Colonic mucosa (tissue), 4 donors: Measurements from ENCODE around the gene DDX28. TPM values are rescaled to one million over a fixed set of nuclear protein-coding genes. Genes with fewer than 3 reads are reported as not detected.
"Not testable (repeated sequence)": the region's sequence is repeated elsewhere in the genome, so short reads cannot be mapped to it uniquely, and the experiment has no call there.

ENCODE experiments used
- DNase-seq: peaks from one replicate; pipeline ENCODE4 v3.0.0-alpha.2; 2020
- H3K27ac ChIP-seq: fragments of 200-600 bp; one replicate; pipeline ENCODE4 v1.8.0; 2021
- H3K27me3 ChIP-seq: fragments of 200-600 bp; one replicate; pipeline ENCODE4 v1.8.0; 2021
- H3K36me3 ChIP-seq: fragments of 200-600 bp; one replicate; pipeline ENCODE4 v1.8.0; 2021
- H3K4me1 ChIP-seq: fragments of 200-600 bp; one replicate; pipeline ENCODE4 v1.8.0; 2021; ENCODE audit warnings: mild to moderate bottlenecking
- H3K4me3 ChIP-seq: fragments of 200-600 bp; one replicate; pipeline ENCODE4 v1.8.0; 2021
- H3K9ac ChIP-seq, 2 donors: one replicate each; pipeline ENCODE4 v1.7.0; 2013; ENCODE audit warnings: control low read depth in 2 of 2, low read depth in 2 of 2, low read length in 2 of 2
- H3K9me3 ChIP-seq: fragments of 200-600 bp; one replicate; pipeline ENCODE4 v1.8.0; 2021
- intact Hi-C: fragments of 100-400 bp; cut with DNase I; formaldehyde crosslinking; loops from one replicate; pipeline ENCODE4 v1.14.1; 2022
- total RNA-seq, 2 donors: library from RNA; stranded (reverse); fragmentation: NEBNext Ultra II Directional in 1 of 2; extraction: Animal tissue kit (Norgen Biotek cat#: 25700) in 1 of 2; gene quantifications; one replicate each; pipeline ENCODE4 v1.2.1, GENCODE V29; 2021
- TF ChIP-seq, protein P1 (sequence below): fragments of 200-600 bp; IDR thresholded peaks from one replicate; pipeline ENCODE4 v1.8.0; 2022; ENCODE audit warnings: antibody characterized with exemption, mild to moderate bottlenecking
- donor health status: healthy.
- donor health status: DM: no; HTN: no; CAD: no.
- donor health status: DM: no; HTN: no; CAD: no.

The DDX28 gene
- total RNA-seq, 2 donors from 2014 or later: 6.8 to 10.7 TPM

DNA sequence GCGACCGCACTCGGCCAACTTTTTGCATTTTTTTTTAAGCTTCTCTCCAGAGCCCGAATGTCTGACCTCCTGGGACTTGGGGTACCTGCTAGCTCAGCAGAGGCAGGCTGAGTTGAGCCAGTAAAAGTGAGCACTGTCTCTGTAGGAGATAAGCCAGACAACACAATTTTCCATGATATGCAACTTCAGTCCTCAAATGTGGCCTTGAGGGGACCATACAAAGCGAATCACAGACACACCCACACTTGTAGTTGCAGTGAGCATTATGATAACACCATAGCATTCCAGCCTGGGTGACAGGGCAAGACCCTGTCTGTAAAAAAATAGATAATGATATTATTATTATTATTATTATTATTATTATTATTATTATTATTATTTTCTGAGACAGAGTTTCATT, 26.4 kb downstream of the DDX28 start:
- TF ChIP-seq, protein P1, sequence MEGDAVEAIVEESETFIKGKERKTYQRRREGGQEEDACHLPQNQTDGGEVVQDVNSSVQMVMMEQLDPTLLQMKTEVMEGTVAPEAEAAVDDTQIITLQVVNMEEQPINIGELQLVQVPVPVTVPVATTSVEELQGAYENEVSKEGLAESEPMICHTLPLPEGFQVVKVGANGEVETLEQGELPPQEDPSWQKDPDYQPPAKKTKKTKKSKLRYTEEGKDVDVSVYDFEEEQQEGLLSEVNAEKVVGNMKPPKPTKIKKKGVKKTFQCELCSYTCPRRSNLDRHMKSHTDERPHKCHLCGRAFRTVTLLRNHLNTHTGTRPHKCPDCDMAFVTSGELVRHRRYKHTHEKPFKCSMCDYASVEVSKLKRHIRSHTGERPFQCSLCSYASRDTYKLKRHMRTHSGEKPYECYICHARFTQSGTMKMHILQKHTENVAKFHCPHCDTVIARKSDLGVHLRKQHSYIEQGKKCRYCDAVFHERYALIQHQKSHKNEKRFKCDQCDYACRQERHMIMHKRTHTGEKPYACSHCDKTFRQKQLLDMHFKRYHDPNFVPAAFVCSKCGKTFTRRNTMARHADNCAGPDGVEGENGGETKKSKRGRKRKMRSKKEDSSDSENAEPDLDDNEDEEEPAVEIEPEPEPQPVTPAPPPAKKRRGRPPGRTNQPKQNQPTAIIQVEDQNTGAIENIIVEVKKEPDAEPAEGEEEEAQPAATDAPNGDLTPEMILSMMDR: no peak
- Histone ChIP-seq H3K4me1 (peaks cover 6% of the 10 kb centered on the region), H3K9ac (no peak overlapping the region), H3K4me3 (no peak overlapping the region), H3K36me3 (no peaks in the 10 kb centered on the region), H3K9me3 (no peaks in the 10 kb centered on the region), H3K27me3 (no peaks in the 10 kb centered on the region), H3K27ac (no peak overlapping the region)
- intact Hi-C loops: loop anchor here (10.0 kb wide), 1 partner anchor 238 kb away; the partner anchor contains the start of gene ESRP2
- DNase-seq: no peak

DNA sequence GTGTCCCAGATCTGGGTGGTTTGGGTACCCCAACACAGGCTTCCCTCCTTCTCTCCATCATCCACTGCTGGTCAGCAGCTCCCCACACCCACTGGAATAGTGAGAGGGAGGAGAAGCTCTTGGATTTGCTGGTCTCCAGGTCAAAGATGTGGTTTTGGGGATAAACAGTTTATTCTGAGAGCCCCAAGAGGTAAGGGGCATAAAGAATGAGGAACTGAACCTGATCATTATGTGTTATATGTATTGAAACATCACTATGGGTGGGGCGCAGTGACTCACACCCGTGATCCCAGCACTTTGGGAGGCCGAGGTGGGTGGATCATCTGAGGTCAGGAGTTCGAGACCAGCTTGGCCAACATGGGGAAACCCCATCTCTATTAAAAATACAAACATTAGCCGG, 27.6 kb downstream of the DDX28 start:
- Histone ChIP-seq H3K9me3 (no peaks in the 10 kb centered on the region), H3K27ac (no peak overlapping the region), H3K4me1 (peaks cover 6% of the 10 kb centered on the region), H3K27me3 (no peaks in the 10 kb centered on the region), H3K36me3 (no peaks in the 10 kb centered on the region), H3K9ac (no peak overlapping the region), H3K4me3 (no peak overlapping the region)
- DNase-seq: no peak
- TF ChIP-seq, protein P1: no peak
- intact Hi-C loops: loop anchor here (10.0 kb wide), 1 partner anchor 239 kb away; the partner anchor contains the start of gene ESRP2

DNA sequence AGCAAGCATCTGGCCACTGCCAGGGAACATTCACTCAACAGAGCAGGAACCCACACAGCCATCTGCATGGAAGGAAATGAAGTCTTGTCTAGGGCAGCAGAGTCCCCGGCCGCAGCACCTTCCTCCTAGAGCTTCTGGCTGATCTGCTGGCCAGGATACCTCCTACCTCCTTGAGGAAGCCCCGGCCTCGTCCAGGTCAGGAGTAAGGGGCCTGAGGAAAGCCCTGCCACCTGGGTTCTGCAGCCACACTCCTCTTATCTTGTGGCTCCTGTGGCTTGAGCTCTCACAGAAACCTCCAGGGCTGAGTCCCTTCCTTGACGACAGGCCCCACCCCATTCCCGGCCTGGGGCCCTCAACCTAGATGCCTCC, 29.0 kb downstream of the DDX28 start:
- H3K27ac ChIP-seq: peak overlapping the region; percentile 30
- not testable (repeated sequence) for H3K36me3 ChIP-seq, DNase-seq, H3K4me1 ChIP-seq, H3K27me3 ChIP-seq, H3K4me3 ChIP-seq, H3K9me3 ChIP-seq
- intact Hi-C loops: loop anchor here (5.0 to 10.0 kb wide), 2 partner anchors 48 to 241 kb away; partner anchors contain the start of gene ESRP2
- H3K9ac ChIP-seq: peak overlapping the region in 1 of 2 donors; percentile 51

DNA sequence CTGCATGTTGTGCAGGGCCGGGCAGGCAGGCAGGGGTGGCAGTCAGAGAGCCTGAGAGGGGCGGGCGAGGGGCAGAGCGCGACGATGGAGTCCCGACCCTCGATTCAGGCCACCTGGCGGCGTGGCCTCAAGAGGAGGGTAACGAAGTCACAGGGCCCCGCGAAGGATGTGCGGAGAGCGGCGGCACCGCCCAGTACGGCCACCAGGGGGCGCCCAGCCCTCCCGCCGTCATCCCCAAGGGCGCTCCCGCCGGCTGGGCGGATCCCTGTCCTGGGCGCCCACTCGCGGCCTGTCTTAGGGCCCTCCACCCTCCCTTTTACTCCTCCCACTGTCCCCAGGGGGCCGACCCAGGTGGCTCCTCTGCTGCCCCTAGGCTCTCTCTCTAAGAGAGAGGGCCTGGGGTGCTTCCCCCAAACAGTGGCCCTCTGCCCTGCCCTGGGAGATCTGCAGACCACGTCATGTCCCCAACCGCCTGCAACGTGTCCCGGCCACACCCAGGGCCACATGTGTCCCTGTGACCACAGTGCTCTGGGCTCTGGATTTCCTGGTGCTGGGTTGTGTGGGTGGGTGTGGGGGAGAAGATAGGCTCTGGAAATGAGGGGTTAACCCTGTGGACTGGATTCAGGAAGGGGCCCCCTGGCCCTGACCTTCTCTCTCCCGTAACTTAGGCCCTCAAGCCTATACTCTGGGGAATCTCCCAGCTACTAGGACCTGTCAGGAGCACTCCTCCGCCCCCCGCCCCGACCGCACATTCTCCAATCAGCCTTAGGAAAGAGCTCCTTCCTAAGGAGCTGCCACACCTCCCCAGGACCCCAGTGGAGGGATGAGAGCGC, 29.6 kb downstream of the DDX28 start:
- Histone ChIP-seq H3K27ac (peak overlapping the region; percentile 30), H3K36me3 (no peaks in the 10 kb centered on the region), H3K27me3 (no peaks in the 10 kb centered on the region), H3K9ac (peak overlapping the region; percentile 51 to 60), H3K9me3 (no peaks in the 10 kb centered on the region), H3K4me1 (peaks cover 6% of the 10 kb centered on the region), H3K4me3 (peak overlapping the region; percentile 23)
- intact Hi-C loops: loop anchor here (5.0 to 10.0 kb wide), 2 partner anchors 49 to 241 kb away; partner anchors contain the start of gene ESRP2
- TF ChIP-seq, protein P1: peak; percentile 97
- DNase-seq: peak; percentile 78

DNA sequence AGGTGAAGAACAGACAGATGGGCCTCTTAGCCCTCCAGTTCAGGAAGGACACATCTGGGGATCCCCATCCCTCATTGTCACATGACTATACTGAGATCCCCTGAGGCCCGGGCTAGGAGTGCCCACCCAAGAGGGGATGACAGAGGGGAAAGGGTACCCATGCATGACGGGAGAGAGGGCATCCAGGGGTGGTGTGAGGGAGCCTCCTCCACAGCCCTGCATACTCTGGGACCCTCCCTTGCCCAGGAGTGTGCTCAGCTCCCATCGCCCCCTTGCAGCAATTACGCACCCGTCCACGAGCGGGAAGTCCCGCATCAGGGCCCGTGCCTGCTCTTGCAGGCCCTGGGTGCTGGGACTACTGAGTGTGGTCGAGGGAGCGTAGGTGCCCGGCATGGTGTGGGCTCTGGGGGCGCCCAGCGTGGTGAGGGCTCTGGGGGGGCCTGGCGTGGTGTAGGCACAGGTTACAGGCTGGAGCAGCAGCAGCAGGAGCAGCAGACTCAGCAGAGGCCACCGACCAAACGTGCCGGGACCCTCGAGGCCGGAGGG, 30.3 kb downstream of the DDX28 start:
- H3K9me3 ChIP-seq: no peaks in the 10 kb centered on the region
- H3K4me3 ChIP-seq: no peak overlapping the region
- no peaks in the 10 kb centered on the region for H3K36me3 ChIP-seq
- TF ChIP-seq, protein P1: no peak
- H3K9ac ChIP-seq: peak overlapping the region in 1 of 2 donors; percentile 60
- peaks cover 6% of the 10 kb centered on the region for H3K4me1 ChIP-seq
- intact Hi-C loops: loop anchor here (5.0 to 10.0 kb wide), 2 partner anchors 50 to 242 kb away; partner anchors contain the start of gene ESRP2
- DNase-seq: no peak
- peak overlapping the region; percentile 30 for H3K27ac ChIP-seq
- H3K27me3 ChIP-seq: no peaks in the 10 kb centered on the region
